HL-60/S4 treated with retinoic acid at 250 ng/mL for 4 days and 3 days (cell line): ENCODE data around the gene AK9.

Source experiments
- in situ Hi-C: fragments of 300-500 bp; cut with MboI; formaldehyde crosslinking; loops from 2 replicates; pipeline ENCODE4 v1.7.0; 2022; ENCODE audit warnings: low sequenced_read_pairs

Gene AK9

DNA sequence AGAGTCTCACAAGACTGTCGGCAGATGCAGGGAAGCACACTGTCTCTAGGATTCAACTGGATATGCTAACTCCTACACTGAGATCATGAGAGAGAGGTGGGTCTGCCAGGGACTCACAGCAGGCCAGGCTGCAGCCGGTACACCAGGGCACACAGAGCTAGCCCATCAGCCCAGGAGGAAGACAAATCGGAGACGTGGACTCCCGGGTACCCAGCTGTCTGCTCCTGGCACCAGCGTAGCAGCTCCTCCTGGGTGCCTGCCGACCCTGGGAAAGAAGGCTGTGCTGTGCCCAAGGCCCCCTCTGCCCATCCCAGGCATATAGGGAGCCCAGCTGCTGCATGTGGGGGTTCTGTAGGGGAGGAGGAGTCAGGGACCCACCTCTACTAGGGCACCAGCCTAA is 242.4 kb downstream of the AK9 start:
- in situ Hi-C loops = no loop called here

DNA sequence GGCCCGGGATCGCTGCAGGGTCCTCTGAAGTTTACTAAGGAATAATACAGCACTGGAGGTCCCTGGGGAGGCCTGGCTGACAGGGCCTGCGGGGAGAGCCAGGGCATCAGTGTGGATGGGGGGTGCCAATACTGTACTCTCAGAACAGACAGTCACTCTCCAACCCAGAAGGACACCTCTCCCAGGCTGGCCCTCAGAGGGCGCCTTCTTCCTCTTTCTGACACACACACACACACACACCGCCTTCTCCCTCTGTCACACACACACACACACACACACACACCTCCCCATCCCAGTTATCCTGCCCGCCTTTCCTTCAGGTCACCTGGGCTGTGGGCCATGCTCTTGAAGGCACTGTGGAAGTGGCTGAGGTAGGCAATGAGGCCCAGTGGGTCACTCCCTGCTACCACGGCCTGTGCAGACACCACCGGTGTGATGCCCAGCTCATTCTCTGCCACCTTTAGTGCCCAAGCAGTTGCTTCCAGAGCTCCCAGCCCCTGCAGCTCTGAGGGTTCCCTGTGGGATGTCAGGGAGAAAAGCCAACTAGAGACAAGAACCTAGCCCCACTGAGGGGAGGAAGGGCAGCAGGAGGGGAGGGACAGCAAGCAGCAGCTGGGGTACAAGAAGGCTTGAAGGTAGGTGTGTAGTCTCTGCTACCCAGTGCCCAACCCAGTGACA is 243.0 kb downstream of the AK9 start:
- in situ Hi-C loops = no loop called here

DNA sequence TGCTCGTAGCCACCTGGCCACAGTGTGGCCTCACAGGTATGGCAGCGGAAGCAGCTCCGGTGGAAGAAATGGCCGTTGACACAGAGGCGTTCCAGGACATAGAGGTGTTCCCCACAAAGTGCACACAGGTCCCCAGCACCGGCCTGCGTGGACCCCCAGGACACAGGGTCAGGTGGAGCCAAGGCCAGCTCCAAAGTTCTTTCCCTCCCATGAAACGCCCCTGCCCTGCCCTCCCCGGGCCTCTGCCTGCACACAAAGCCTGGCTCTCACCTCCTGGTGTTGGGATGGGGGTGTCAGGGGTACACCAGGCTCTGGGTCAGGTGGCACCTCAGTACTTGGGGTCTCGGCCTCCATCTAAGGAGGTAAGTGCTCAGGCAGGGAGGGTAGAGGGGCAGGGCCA is 243.9 kb downstream of the AK9 start:
- in situ Hi-C loops = no loop called here

DNA sequence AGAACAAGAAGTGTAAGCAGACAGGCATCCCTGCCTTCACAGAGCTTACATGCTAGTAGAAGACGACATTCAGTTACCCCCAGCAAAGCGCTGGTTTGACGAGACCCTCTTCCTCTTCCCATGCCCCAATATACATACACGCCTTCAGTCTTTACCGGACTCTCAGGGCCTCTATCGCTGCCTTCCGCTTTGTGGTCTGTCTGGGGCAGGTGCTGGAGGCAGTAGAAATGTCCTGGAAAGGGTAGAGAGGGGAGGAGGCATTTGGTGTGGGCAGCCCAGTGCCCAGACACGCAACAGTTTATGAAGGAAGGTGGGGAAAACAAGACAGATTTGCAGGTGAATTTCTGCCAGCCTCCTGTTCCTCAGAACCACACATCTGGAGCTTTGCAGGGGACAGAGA is 244.5 kb downstream of the AK9 start:
- in situ Hi-C loops = no loop called here

DNA sequence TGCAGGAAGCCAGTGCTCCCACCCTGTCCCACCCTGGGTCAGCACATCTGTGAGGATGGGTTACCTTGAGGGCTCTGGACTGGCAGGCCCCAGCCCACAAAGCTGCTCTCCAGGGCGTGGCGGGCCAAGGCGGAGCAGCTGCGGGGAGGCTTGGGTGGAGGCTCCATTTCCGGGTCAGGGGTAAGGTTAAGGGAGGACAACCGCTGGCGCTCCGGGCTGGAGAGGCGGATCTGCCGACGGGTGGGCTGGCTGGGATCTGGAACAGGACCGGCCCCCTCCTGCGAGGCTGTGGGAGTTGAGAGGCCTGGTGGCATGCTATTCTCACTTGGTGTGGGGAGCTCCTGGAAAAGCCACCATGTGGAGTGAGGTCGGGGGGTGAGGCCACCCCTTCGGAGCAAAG is 244.9 kb downstream of the AK9 start:
- in situ Hi-C loops = no loop called here

DNA sequence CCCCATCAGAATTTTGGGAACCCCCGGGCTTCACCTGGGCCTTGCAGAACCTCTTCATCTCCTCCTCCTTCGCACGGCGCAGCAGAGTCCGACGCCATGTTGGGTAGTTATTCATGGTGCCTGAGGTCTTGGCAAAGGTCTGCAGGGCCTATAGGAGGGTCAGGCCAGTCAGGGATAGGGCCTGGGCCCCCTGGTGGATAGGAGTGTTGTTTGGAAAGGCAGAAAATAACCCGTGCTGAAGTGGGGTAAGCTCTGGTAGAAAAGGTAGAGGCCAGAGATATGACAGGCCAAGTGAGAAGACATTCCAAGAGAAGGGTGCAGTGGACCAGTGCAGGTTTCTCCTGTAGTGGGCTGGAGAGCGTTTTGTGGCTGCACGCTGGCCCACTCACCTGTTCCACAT is 245.6 kb downstream of the AK9 start:
- in situ Hi-C loops = no loop called here

DNA sequence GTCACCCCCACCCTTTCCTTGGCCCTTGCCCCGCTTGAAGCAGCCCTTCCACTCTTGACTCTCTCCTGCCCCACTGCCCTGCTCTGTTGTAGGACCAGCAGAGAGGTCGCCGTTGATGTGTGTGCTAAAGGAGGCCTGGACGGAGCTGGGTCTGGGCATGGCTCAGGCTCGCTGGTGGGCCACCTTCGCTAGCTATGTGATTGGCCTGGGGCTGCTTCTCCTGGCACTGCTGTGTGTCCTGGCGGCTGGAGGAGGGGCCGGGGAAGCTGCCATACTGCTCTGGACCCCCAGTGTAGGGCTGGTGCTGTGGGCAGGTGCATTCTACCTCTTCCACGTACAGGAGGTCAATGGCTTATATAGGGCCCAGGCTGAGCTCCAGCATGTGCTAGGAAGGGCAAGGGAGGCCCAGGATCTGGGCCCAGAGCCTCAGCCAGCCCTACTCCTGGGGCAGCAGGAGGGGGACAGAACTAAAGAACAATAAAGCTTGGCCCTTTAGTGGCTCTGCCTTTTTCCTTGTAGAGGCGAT is 247.5 kb downstream of the AK9 start:
- in situ Hi-C loops = no loop called here
